HG03460 (cell line): ENCODE measurements around the gene ZNF277.

Experiments used
- ATAC-seq: cut with Tn5 transposase; IDR thresholded peaks from one replicate; pipeline ENCODE4 v1.9.1; 2021; ENCODE audit not compliant: unreplicated experiment

The ZNF277 gene

GRCh38 chr7:112346381-112347060, 140.0 kb downstream of the ZNF277 start:
- ATAC-seq: no peak

- no peak for ATAC-seq
Measured at GRCh38 chr7:112347088-112347487, 140.6 kb downstream of the ZNF277 start.

GRCh38 chr7:112350585-112350984, 144.1 kb downstream of the ZNF277 start:
- ATAC-seq: no peak

- ATAC-seq: no peak
Measured at GRCh38 chr7:112356596-112356995, 150.1 kb downstream of the ZNF277 start.

GRCh38 chr7:112357136-112357535, 150.6 kb downstream of the ZNF277 start:
- no peak for ATAC-seq

GRCh38 chr7:112358513-112358912, 152.0 kb downstream of the ZNF277 start:
- ATAC-seq: no peak

GRCh38 chr7:112359086-112359485, 152.6 kb downstream of the ZNF277 start:
- ATAC-seq: no peak

- ATAC-seq: no peak
Measured at GRCh38 chr7:112360681-112361080, 154.2 kb downstream of the ZNF277 start.

GRCh38 chr7:112361154-112361553, 154.7 kb downstream of the ZNF277 start:
- no peak for ATAC-seq

GRCh38 chr7:112362053-112362650, 155.7 kb downstream of the ZNF277 start:
- ATAC-seq: no peak

- ATAC-seq: no peak
Measured at GRCh38 chr7:112362731-112363131, 156.2 kb downstream of the ZNF277 start.

- no peak for ATAC-seq
Measured at GRCh38 chr7:112364388-112364787, 157.9 kb downstream of the ZNF277 start.

- ATAC-seq: no peak
Measured at GRCh38 chr7:112365551-112365950, 159.1 kb downstream of the ZNF277 start.

GRCh38 chr7:112366886-112367285, 160.4 kb downstream of the ZNF277 start:
- ATAC-seq: no peak

- ATAC-seq: no peak
Measured at GRCh38 chr7:112370436-112370835, 163.9 kb downstream of the ZNF277 start.

- ATAC-seq: no peak
Measured at GRCh38 chr7:112371701-112372100, 165.2 kb downstream of the ZNF277 start.

- ATAC-seq: no peak
Measured at GRCh38 chr7:112372101-112372500, 165.6 kb downstream of the ZNF277 start.

- no peak for ATAC-seq
Measured at GRCh38 chr7:112377593-112377992, 171.1 kb downstream of the ZNF277 start.

- no peak for ATAC-seq
Measured at GRCh38 chr7:112381311-112382091, 175.0 kb downstream of the ZNF277 start.

- ATAC-seq: no peak
Measured at GRCh38 chr7:112383671-112384417, 177.3 kb downstream of the ZNF277 start.

- no peak for ATAC-seq
Measured at GRCh38 chr7:112385516-112385915, 179.0 kb downstream of the ZNF277 start.
